Liver (tissue), 9 donors: ENCODE data around the gene RTBDN. TPM values are rescaled to one million over a fixed set of nuclear protein-coding genes. Genes with fewer than 3 reads are reported as not detected.

Source experiments
- DNase-seq: peaks from one replicate; pipeline ENCODE4 v3.0.0-alpha.2; 2017; ENCODE audit warnings: low spot score
- H3K27ac ChIP-seq, 2 donors: one replicate each; pipeline ENCODE4 v1.7.0; 2013; ENCODE audit warnings: inconsistent platforms in 2 of 2, low read length in 2 of 2, control low read depth in 1 of 2, low read depth in 1 of 2, mild to moderate bottlenecking in 1 of 2
- H3K27me3 ChIP-seq, 4 donors: one replicate each; pipeline versions ENCODE4 v1.6.1 to v1.7.0; 2013; ENCODE audit warnings: low read length in 3 of 4, inconsistent platforms in 1 of 4, mild to moderate bottlenecking in 1 of 4, moderate library complexity in 1 of 4; ENCODE audit not compliant: control insufficient read depth in 4 of 4, insufficient read depth in 4 of 4
- H3K36me3 ChIP-seq, 4 donors: one replicate each; pipeline versions ENCODE4 v1.6.1 to v1.7.0; 2013; ENCODE audit warnings: low read length in 3 of 4, mild to moderate bottlenecking in 3 of 4, low read depth in 1 of 4, moderate library complexity in 1 of 4; ENCODE audit not compliant: control insufficient read depth in 4 of 4, insufficient read depth in 3 of 4
- H3K4me1 ChIP-seq, 4 donors: one replicate each; pipeline versions ENCODE4 v1.6.1 to v1.7.0; 2013; ENCODE audit warnings: low read length in 3 of 4, mild to moderate bottlenecking in 3 of 4, moderate library complexity in 1 of 4; ENCODE audit not compliant: control insufficient read depth in 4 of 4, insufficient read depth in 4 of 4
- H3K4me3 ChIP-seq, 3 donors: one replicate each; pipeline versions ENCODE4 v1.6.1 to v1.7.0; 2013; ENCODE audit warnings: low read length in 3 of 3, control low read depth in 1 of 3, low read depth in 1 of 3, mild to moderate bottlenecking in 1 of 3
- H3K9ac ChIP-seq, 2 donors: one replicate each; pipeline ENCODE4 v1.7.0; 2013; ENCODE audit warnings: low read length in 2 of 2, mild to moderate bottlenecking in 2 of 2, moderate library complexity in 2 of 2, control low read depth in 1 of 2, low read depth in 1 of 2
- H3K9me3 ChIP-seq, 4 donors: one replicate each; pipeline versions ENCODE4 v1.6.1 to v1.7.0; 2013; ENCODE audit warnings: low read length in 3 of 4; ENCODE audit not compliant: control insufficient read depth in 4 of 4
- EGR1 ChIP-seq, 2 donors: IDR thresholded peaks; 2 replicates each; pipeline ENCODE4 v1.6.1; 2016 to 2018; ENCODE audit warnings: antibody characterized with exemption in 2 of 2, low read depth in 2 of 2
- FOXA1 ChIP-seq: IDR thresholded peaks from 2 replicates; pipeline ENCODE4 v1.6.1; 2016; ENCODE audit warnings: antibody characterized with exemption
- FOXA2 ChIP-seq: IDR thresholded peaks from 2 replicates; pipeline ENCODE4 v1.6.1; 2016; ENCODE audit warnings: antibody characterized with exemption
- GABPA ChIP-seq, 2 donors: IDR thresholded peaks in 1 of 2; conservative IDR thresholded peaks in 1 of 2; 2 replicates each; pipeline ENCODE4 v1.6.1; 2016; ENCODE audit warnings: antibody characterized with exemption in 2 of 2, mild to moderate bottlenecking in 1 of 2, moderate library complexity in 1 of 2
- HNF4A ChIP-seq, 2 donors: conservative IDR thresholded peaks; 2 replicates each; pipeline ENCODE4 v1.6.1; 2016; ENCODE audit warnings: antibody characterized with exemption in 2 of 2, mild to moderate bottlenecking in 2 of 2
- HNF4G ChIP-seq: IDR thresholded peaks from 2 replicates; pipeline ENCODE4 v1.6.1; 2016; ENCODE audit warnings: antibody characterized with exemption
- JUND ChIP-seq, 2 donors: IDR thresholded peaks; 2 replicates each; pipeline ENCODE4 v1.6.1; 2016; ENCODE audit warnings: antibody characterized with exemption in 2 of 2
- NR2F2 ChIP-seq: IDR thresholded peaks from 2 replicates; pipeline ENCODE4 v1.6.1; 2016; ENCODE audit warnings: antibody characterized with exemption
- RAD21 ChIP-seq, 2 donors: IDR thresholded peaks; 2 replicates each; pipeline ENCODE4 v1.6.1; 2016; ENCODE audit warnings: antibody characterized with exemption in 2 of 2, mild to moderate bottlenecking in 2 of 2
- RXRA ChIP-seq, 2 donors: IDR thresholded peaks; 2 replicates each; pipeline ENCODE4 v1.6.1; 2017 to 2018; ENCODE audit warnings: antibody characterized with exemption in 2 of 2, mild to moderate bottlenecking in 1 of 2
- SP1 ChIP-seq: IDR thresholded peaks from 2 replicates; pipeline ENCODE4 v1.6.1; 2018; ENCODE audit warnings: antibody characterized with exemption, mild to moderate bottlenecking
- TAF1 ChIP-seq: conservative IDR thresholded peaks from 2 replicates; pipeline ENCODE4 v1.6.1; 2016; ENCODE audit warnings: antibody characterized with exemption, mild to moderate bottlenecking
- YY1 ChIP-seq: IDR thresholded peaks from 2 replicates; pipeline ENCODE4 v1.6.1; 2016; ENCODE audit warnings: antibody characterized with exemption, mild to moderate bottlenecking
- WGBS: extraction: QIAGEN DNeasy Blood & Tissue Kit; methylation state at CpG from one replicate; pipeline ENCODE4 v1.1.7; 2013; 5-methylcytosine and 5-hydroxymethylcytosine counted together
- polyA plus RNA-seq, 2 donors: library from polyadenylated mRNA; stranded (reverse) in 1 of 2; unstranded in 1 of 2; fragments of 200-250 nt in 1 of 2; fragments of >200 nt in 1 of 2; fragmentation: Nextera tagmentation in 1 of 2; extraction: Ambion mirVana in 1 of 2; gene quantifications; one replicate each; pipeline versions ENCODE4 v1.2.1 to v1.2.3, GENCODE V29; 2013 to 2015
- total RNA-seq, 2 donors: library from RNA; depleted of rRNA; stranded (reverse); fragments of >200 nt; gene quantifications; one replicate each; pipeline ENCODE4 v1.2.3, GENCODE V29; 2014
- TF ChIP-seq, protein P1 (sequence below): IDR thresholded peaks from 2 replicates; pipeline ENCODE4 v1.6.1; 2016; ENCODE audit warnings: antibody characterized with exemption
- TF ChIP-seq, protein P2 (sequence below): IDR thresholded peaks from 2 replicates; pipeline ENCODE4 v1.6.1; 2016; ENCODE audit warnings: antibody characterized with exemption
- TF ChIP-seq, protein P3 (sequence below): fragments of 150-350 bp; IDR thresholded peaks from 2 replicates; pipeline ENCODE4 v1.5.1; 2017; ENCODE audit warnings: improper control_type of control experiment, low read depth, low read length; ENCODE audit not compliant: missing input control
- TF ChIP-seq, protein P4 (sequence below): IDR thresholded peaks from 2 replicates; pipeline ENCODE4 v1.6.1; 2016; ENCODE audit warnings: antibody characterized with exemption, mild to moderate bottlenecking
- TF ChIP-seq, protein P5 (sequence below): IDR thresholded peaks from 2 replicates; pipeline ENCODE4 v1.6.1; 2016; ENCODE audit warnings: antibody characterized with exemption
- donor health status: healthy.
- donor health status: healthy.
- donor health status: healthy.
- donor health status: healthy.
- donor health status: healthy.

The RTBDN gene
- total RNA-seq (not detected), polyA plus RNA-seq (not detected)

DNA sequence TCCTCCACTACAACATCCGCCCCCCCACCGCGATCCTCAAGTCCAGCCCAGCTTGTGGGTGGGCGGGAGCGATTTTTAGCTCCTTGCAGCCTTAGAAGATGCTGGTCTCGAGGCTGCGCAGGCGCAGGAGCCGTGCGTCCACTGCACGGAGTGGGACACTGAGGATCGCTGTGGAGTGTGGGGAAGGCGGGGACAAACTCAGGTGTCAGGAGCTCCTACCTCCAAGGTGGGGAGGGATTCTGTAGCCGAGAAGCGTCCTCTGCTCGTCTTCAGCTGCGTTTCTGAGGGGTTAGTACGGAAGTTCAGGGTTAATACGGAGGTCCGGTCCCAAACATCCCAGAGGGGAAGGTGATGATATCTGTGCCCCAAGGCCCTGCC is at the start of gene RTBDN:
RTBDN (minus strand) TSS at position 14 of the 378 bp plus-strand sequence. CDS start 4,600 bp downstream, outside the sequence.
- no peak for DNase-seq
- TF ChIP-seq, protein P1, sequence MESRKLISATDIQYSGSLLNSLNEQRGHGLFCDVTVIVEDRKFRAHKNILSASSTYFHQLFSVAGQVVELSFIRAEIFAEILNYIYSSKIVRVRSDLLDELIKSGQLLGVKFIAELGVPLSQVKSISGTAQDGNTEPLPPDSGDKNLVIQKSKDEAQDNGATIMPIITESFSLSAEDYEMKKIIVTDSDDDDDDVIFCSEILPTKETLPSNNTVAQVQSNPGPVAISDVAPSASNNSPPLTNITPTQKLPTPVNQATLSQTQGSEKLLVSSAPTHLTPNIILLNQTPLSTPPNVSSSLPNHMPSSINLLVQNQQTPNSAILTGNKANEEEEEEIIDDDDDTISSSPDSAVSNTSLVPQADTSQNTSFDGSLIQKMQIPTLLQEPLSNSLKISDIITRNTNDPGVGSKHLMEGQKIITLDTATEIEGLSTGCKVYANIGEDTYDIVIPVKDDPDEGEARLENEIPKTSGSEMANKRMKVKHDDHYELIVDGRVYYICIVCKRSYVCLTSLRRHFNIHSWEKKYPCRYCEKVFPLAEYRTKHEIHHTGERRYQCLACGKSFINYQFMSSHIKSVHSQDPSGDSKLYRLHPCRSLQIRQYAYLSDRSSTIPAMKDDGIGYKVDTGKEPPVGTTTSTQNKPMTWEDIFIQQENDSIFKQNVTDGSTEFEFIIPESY = no peak
- TF ChIP-seq JUND (IDR thresholded peaks at IDR 0.05) = no peak
- TF ChIP-seq, protein P2, sequence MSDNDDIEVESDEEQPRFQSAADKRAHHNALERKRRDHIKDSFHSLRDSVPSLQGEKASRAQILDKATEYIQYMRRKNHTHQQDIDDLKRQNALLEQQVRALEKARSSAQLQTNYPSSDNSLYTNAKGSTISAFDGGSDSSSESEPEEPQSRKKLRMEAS = no peak
- TF ChIP-seq SP1 = no peak
- TF ChIP-seq RAD21 (IDR thresholded peaks at IDR 0.05) = no peak
- no peak for TF ChIP-seq FOXA2
- TF ChIP-seq, protein P3, sequence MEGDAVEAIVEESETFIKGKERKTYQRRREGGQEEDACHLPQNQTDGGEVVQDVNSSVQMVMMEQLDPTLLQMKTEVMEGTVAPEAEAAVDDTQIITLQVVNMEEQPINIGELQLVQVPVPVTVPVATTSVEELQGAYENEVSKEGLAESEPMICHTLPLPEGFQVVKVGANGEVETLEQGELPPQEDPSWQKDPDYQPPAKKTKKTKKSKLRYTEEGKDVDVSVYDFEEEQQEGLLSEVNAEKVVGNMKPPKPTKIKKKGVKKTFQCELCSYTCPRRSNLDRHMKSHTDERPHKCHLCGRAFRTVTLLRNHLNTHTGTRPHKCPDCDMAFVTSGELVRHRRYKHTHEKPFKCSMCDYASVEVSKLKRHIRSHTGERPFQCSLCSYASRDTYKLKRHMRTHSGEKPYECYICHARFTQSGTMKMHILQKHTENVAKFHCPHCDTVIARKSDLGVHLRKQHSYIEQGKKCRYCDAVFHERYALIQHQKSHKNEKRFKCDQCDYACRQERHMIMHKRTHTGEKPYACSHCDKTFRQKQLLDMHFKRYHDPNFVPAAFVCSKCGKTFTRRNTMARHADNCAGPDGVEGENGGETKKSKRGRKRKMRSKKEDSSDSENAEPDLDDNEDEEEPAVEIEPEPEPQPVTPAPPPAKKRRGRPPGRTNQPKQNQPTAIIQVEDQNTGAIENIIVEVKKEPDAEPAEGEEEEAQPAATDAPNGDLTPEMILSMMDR = no peak
- no peak for TF ChIP-seq HNF4G
- WGBS = 11% methylated on average over 20 of the region's 20 CpGs
- no peak within 1 kb of the TSS for H3K9ac ChIP-seq
- H3K9me3 ChIP-seq = no peaks in the 10 kb centered on the region
- H3K36me3 ChIP-seq = no peaks in the 10 kb centered on the region
- H3K27me3 ChIP-seq = peaks cover 0 to 25% (median 18%) of the 10 kb centered on the region in 4 donors
- no peak within 1 kb of the TSS for H3K27ac ChIP-seq
- peak within 1 kb of the TSS in 1 of 3 donors; percentile 52 for H3K4me3 ChIP-seq
- peaks cover 0 to 15% (median 4%) of the 10 kb centered on the region in 4 donors for H3K4me1 ChIP-seq

DNA sequence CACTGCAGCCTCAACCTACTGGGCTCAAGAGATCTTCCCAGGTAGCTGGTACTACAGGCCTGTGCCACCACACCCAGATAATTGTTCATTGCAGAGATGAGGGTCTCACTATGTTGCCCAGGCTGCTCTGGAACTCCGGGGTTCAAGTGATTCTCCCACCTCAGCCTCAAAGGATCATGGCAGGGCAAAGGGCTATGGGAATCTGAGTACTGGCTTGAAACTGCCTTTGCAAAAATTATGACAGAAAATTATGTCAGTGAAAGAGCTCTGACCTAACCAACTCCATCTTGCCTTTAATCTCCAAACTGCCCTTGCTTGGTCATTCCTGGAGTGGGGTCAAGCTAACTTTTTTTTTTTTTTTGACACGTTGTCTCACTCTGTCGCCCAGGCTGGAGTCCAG is 48.2 kb upstream of the RTBDN start:
- TF ChIP-seq RXRA (IDR thresholded peaks at IDR 0.05) (no peak), RAD21 (IDR thresholded peaks at IDR 0.05) (no peak), HNF4G (no peak), TAF1 (no peak), FOXA2 (no peak), EGR1 (IDR thresholded peaks at IDR 0.05; ENCODE audit: low read depth in 2 of 2) (no peak), YY1 (no peak), FOXA1 (no peak), NR2F2 (no peak), GABPA (IDR thresholded peaks at IDR 0.05 in 1 of 2, conservative IDR thresholded peaks at IDR 0.05 in 1 of 2) (no peak), JUND (IDR thresholded peaks at IDR 0.05) (no peak), HNF4A (conservative IDR thresholded peaks at IDR 0.05) (no peak), SP1 (no peak)
- TF ChIP-seq, protein P4, sequence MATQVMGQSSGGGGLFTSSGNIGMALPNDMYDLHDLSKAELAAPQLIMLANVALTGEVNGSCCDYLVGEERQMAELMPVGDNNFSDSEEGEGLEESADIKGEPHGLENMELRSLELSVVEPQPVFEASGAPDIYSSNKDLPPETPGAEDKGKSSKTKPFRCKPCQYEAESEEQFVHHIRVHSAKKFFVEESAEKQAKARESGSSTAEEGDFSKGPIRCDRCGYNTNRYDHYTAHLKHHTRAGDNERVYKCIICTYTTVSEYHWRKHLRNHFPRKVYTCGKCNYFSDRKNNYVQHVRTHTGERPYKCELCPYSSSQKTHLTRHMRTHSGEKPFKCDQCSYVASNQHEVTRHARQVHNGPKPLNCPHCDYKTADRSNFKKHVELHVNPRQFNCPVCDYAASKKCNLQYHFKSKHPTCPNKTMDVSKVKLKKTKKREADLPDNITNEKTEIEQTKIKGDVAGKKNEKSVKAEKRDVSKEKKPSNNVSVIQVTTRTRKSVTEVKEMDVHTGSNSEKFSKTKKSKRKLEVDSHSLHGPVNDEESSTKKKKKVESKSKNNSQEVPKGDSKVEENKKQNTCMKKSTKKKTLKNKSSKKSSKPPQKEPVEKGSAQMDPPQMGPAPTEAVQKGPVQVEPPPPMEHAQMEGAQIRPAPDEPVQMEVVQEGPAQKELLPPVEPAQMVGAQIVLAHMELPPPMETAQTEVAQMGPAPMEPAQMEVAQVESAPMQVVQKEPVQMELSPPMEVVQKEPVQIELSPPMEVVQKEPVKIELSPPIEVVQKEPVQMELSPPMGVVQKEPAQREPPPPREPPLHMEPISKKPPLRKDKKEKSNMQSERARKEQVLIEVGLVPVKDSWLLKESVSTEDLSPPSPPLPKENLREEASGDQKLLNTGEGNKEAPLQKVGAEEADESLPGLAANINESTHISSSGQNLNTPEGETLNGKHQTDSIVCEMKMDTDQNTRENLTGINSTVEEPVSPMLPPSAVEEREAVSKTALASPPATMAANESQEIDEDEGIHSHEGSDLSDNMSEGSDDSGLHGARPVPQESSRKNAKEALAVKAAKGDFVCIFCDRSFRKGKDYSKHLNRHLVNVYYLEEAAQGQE = no peak
- TF ChIP-seq, protein P1 = no peak
- TF ChIP-seq, protein P5, sequence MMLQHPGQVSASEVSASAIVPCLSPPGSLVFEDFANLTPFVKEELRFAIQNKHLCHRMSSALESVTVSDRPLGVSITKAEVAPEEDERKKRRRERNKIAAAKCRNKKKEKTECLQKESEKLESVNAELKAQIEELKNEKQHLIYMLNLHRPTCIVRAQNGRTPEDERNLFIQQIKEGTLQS = no peak
- TF ChIP-seq, protein P2 = no peak
- TF ChIP-seq, protein P3 = no peak

More for the DNA sequence above, 48.2 kb upstream of the RTBDN start:
- Histone ChIP-seq H3K36me3 (peaks cover 0 to 5% (median 2%) of the 10 kb centered on the region in 4 donors), H3K9ac (no peak overlapping the region), H3K27ac (no peak overlapping the region), H3K27me3 (peaks cover 0 to 6% (median 0%) of the 10 kb centered on the region in 4 donors), H3K9me3 (peaks cover 5 to 21% (median 12%) of the 10 kb centered on the region in 4 donors), H3K4me3 (no peak overlapping the region), H3K4me1 (peaks cover 2 to 23% (median 9%) of the 10 kb centered on the region in 4 donors)
- 86% methylated on average over 3 of the region's 3 CpGs for WGBS
- DNase-seq = no peak
